HEK293T (cell line): ENCODE results near the gene MYO6.

ENCODE experiments used
- BHLHE40 ChIP-seq: fragments of 450-650 bp; IDR thresholded peaks from 2 replicates; pipeline ENCODE4 v1.6.1; 2016; ENCODE audit warnings: mild to moderate bottlenecking, moderate library complexity, borderline replicate concordance
- FOXM1 ChIP-seq: fragments of 450-650 bp; IDR thresholded peaks from 2 replicates; pipeline ENCODE4 v1.6.1; 2017; ENCODE audit warnings: mild to moderate bottlenecking, borderline replicate concordance
- SP1 ChIP-seq: fragments of 450-650 bp; IDR thresholded peaks from 2 replicates; pipeline ENCODE4 v1.6.1; 2017
- ZNF384 ChIP-seq: fragments of 450-650 bp; IDR thresholded peaks from 2 replicates; pipeline ENCODE4 v1.6.1; 2016

DNA sequence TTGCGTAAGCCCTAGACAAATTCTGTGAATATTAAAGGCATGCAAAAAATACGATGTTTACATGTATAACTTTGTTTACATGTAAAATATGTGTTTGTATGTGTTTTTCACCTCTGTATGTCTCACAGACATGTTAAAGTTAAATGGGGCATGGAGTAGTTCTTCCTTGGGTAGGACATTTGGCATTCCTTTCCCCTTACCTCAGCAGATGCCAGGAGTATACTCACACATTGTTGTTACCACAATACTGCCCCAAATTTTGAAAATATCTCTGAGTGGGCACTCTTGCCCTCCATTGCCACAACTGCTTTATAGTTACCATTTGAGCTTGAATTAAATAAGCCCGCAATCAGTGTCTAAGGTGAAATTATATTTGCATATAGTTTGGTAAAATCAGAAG lies 147.5 kb downstream of the MYO6 start:
- no peak for TF ChIP-seq BHLHE40
- TF ChIP-seq FOXM1, result no peak
- TF ChIP-seq SP1, result no peak
- TF ChIP-seq ZNF384, result no peak
